GM21786 (cell line): Measurements from ENCODE around the gene DOHH.
"Not testable (repeated sequence)": the region's sequence is repeated elsewhere in the genome, so short reads cannot be mapped to it uniquely, and the experiment has no call there.

ENCODE experiments used
- ATAC-seq: cut with Tn5 transposase; IDR thresholded peaks from one replicate; pipeline ENCODE4 v1.9.1; 2021; ENCODE audit not compliant: unreplicated experiment

Gene DOHH

GRCh38 chr19:3520166-3521103, 20.0 kb upstream of the DOHH start:
- ATAC-seq = no peak

GRCh38 chr19:3519126-3519525, 18.7 kb upstream of the DOHH start:
- ATAC-seq = no peak

GRCh38 chr19:3518659-3519058, 18.2 kb upstream of the DOHH start:
- no peak for ATAC-seq

- no peak for ATAC-seq
These were observed 17.8 kb upstream of the DOHH start for GRCh38 chr19:3518255-3518654.

- no peak for ATAC-seq
These were observed 17.2 kb upstream of the DOHH start for GRCh38 chr19:3517638-3518037.

- ATAC-seq = no peak
These were observed 16.3 kb upstream of the DOHH start for GRCh38 chr19:3516675-3517207.

- ATAC-seq = no peak
These were observed 15.5 kb upstream of the DOHH start for GRCh38 chr19:3515891-3516422.

- no peak for ATAC-seq
These were observed 14.5 kb upstream of the DOHH start for GRCh38 chr19:3514930-3515329.

GRCh38 chr19:3513229-3514140, 13.0 kb upstream of the DOHH start:
- ATAC-seq = no peak

- no peak for ATAC-seq
These were observed 12.2 kb upstream of the DOHH start for GRCh38 chr19:3512562-3513228.

- ATAC-seq = no peak
These were observed 11.2 kb upstream of the DOHH start for GRCh38 chr19:3511506-3512251.

- no peak for ATAC-seq
These were observed 10.3 kb upstream of the DOHH start for GRCh38 chr19:3510727-3511126.

- ATAC-seq = no peak
These were observed 9.1 kb upstream of the DOHH start for GRCh38 chr19:3509566-3509989.

GRCh38 chr19:3508771-3509535, 8.5 kb upstream of the DOHH start:
- ATAC-seq = no peak

GRCh38 chr19:3508121-3508661, 7.7 kb upstream of the DOHH start:
- not testable (repeated sequence) for ATAC-seq

GRCh38 chr19:3507371-3508120, 7.1 kb upstream of the DOHH start:
- ATAC-seq = no peak

- ATAC-seq = no peak
These were observed 6.2 kb upstream of the DOHH start for GRCh38 chr19:3506384-3507340.
